Measurements from ENCODE around the gene HSPB8. TPM values are rescaled to one million over a fixed set of nuclear protein-coding genes. Genes with fewer than 3 reads are reported as not detected.

The HSPB8 gene
- total RNA-seq, 2 experiments from 2014 or later, result not detected

DNA sequence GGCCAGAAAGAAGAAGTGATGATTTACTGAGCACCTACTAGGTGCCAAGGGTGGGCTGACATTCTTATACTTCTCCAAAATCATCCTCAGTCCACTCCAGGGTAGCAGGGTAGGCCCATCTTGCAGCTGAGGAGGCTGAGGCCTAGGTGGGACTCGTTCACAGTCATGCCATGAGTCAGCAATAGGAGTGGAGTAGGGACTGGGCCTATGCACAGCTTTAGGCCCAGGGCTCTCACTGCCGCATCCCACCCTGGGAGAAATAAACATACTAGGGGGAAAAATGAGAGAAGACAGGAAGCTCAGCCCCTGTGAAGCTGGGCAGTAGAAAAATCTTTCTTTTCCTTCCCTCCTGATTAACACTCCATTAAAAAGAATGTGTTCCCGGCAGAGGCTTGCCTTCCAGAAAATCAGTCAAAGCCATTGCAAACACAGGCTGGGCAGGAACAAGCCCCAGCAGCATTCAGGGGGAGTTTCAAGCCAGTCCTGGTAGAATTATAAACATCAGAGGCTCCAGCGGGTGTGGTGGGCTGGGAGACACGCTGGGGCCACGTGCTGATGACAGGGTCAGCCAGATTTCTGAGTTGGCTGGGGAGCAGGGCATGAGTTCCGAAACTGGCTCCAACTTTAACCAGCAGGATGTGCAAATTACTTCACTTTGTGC is 1.8 kb downstream of the HSPB8 start:
- intact Hi-C loops (cut with micrococcal nuclease; ENCODE audit: unreplicated experiment), result no loop called here
- TF ChIP-seq EZH2phosphoT487 (IDR thresholded peaks at IDR 0.05; ENCODE audit: borderline replicate concordance, low read depth, low read length), result no peak
- TF ChIP-seq, protein P1, sequence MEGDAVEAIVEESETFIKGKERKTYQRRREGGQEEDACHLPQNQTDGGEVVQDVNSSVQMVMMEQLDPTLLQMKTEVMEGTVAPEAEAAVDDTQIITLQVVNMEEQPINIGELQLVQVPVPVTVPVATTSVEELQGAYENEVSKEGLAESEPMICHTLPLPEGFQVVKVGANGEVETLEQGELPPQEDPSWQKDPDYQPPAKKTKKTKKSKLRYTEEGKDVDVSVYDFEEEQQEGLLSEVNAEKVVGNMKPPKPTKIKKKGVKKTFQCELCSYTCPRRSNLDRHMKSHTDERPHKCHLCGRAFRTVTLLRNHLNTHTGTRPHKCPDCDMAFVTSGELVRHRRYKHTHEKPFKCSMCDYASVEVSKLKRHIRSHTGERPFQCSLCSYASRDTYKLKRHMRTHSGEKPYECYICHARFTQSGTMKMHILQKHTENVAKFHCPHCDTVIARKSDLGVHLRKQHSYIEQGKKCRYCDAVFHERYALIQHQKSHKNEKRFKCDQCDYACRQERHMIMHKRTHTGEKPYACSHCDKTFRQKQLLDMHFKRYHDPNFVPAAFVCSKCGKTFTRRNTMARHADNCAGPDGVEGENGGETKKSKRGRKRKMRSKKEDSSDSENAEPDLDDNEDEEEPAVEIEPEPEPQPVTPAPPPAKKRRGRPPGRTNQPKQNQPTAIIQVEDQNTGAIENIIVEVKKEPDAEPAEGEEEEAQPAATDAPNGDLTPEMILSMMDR (conservative IDR thresholded peaks at IDR 0.05; ENCODE audit: low read length), result no peak
- Histone ChIP-seq H3K36me3 (ENCODE audit: insufficient read depth, low read length) (no peaks in the 10 kb centered on the region), H3K4me1 (ENCODE audit: insufficient read depth, low read length, poor library complexity, severe bottlenecking) (no peaks in the 10 kb centered on the region), H3K4me3 (ENCODE audit: low read depth, low read length, poor library complexity, severe bottlenecking) (no peak overlapping the region), H3K9me3 (ENCODE audit: low read length) (no peaks in the 10 kb centered on the region), H4K20me1 (ENCODE audit: insufficient read depth, low read length) (no peaks in the 10 kb centered on the region), H3K9me2 (ENCODE audit: insufficient read depth, low read length) (no peaks in the 10 kb centered on the region), H3K4me2 (ENCODE audit: low read length) (no peak overlapping the region), H2AFZ (ENCODE audit: low read length) (no peak overlapping the region), H3K79me2 (ENCODE audit: insufficient read depth, low read depth, low read length) (no peaks in the 10 kb centered on the region), H3K27ac (ENCODE audit: low read depth, low read length, poor library complexity, severe bottlenecking) (no peak overlapping the region)
- POLR2A ChIA-PET, result no interaction called here
- DNase-seq (ENCODE audit: low spot score), result no peak
- no TSS peak for BruUV-seq (replicated peaks)
- CTCF ChIA-PET (ENCODE audit: unreplicated experiment), result no interaction called here

GRCh38 chr12:119181202-119181601 is 2.5 kb downstream of the HSPB8 start:
- intact Hi-C loops (cut with micrococcal nuclease; ENCODE audit: unreplicated experiment), result no loop called here
- Histone ChIP-seq H3K27ac (ENCODE audit: low read depth, low read length, poor library complexity, severe bottlenecking) (no peak overlapping the region), H2AFZ (ENCODE audit: low read length) (no peak overlapping the region), H3K9me3 (ENCODE audit: low read length) (no peaks in the 10 kb centered on the region), H3K9me2 (ENCODE audit: insufficient read depth, low read length) (no peaks in the 10 kb centered on the region), H3K79me2 (ENCODE audit: insufficient read depth, low read depth, low read length) (no peaks in the 10 kb centered on the region), H3K36me3 (ENCODE audit: insufficient read depth, low read length) (no peaks in the 10 kb centered on the region), H4K20me1 (ENCODE audit: insufficient read depth, low read length) (no peaks in the 10 kb centered on the region), H3K4me1 (ENCODE audit: insufficient read depth, low read length, poor library complexity, severe bottlenecking) (no peaks in the 10 kb centered on the region), H3K4me3 (ENCODE audit: low read depth, low read length, poor library complexity, severe bottlenecking) (no peak overlapping the region), H3K4me2 (ENCODE audit: low read length) (no peak overlapping the region)
- TF ChIP-seq, protein P1 (conservative IDR thresholded peaks at IDR 0.05; ENCODE audit: low read length), result no peak
- no peak for TF ChIP-seq EZH2phosphoT487 (IDR thresholded peaks at IDR 0.05; ENCODE audit: borderline replicate concordance, low read depth, low read length)
- BruUV-seq (replicated peaks), result no TSS peak
- DNase-seq (ENCODE audit: low spot score), result no peak
- ChIA-PET CTCF (ENCODE audit: unreplicated experiment) (no interaction called here), POLR2A (no interaction called here)

GRCh38 chr12:119181944-119182343 is 3.2 kb downstream of the HSPB8 start:
- no peaks in the 10 kb centered on the region for H4K20me1 ChIP-seq (ENCODE audit: insufficient read depth, low read length)
- H3K4me2 ChIP-seq (ENCODE audit: low read length), result no peak overlapping the region
- H3K9me3 ChIP-seq (ENCODE audit: low read length), result no peaks in the 10 kb centered on the region
- H3K36me3 ChIP-seq (ENCODE audit: insufficient read depth, low read length), result no peaks in the 10 kb centered on the region
- no peak for TF ChIP-seq EZH2phosphoT487 (IDR thresholded peaks at IDR 0.05; ENCODE audit: borderline replicate concordance, low read depth, low read length)
- TF ChIP-seq, protein P1 (conservative IDR thresholded peaks at IDR 0.05; ENCODE audit: low read length), result no peak
- ChIA-PET CTCF (ENCODE audit: unreplicated experiment) (no interaction called here), POLR2A (no interaction called here)
- no peaks in the 10 kb centered on the region for H3K4me1 ChIP-seq (ENCODE audit: insufficient read depth, low read length, poor library complexity, severe bottlenecking)
- DNase-seq (ENCODE audit: low spot score), result no peak
- H3K79me2 ChIP-seq (ENCODE audit: insufficient read depth, low read depth, low read length), result no peaks in the 10 kb centered on the region
- no peaks in the 10 kb centered on the region for H3K9me2 ChIP-seq (ENCODE audit: insufficient read depth, low read length)
- H3K4me3 ChIP-seq (ENCODE audit: low read depth, low read length, poor library complexity, severe bottlenecking), result no peak overlapping the region
- intact Hi-C loops (cut with micrococcal nuclease; ENCODE audit: unreplicated experiment), result no loop called here
- H3K27ac ChIP-seq (ENCODE audit: low read depth, low read length, poor library complexity, severe bottlenecking), result no peak overlapping the region
- no peak overlapping the region for H2AFZ ChIP-seq (ENCODE audit: low read length)
- BruUV-seq (replicated peaks), result no TSS peak
